K562 (cell line): ENCODE measurements around the gene RPL28. TPM values are rescaled to one million over a fixed set of nuclear protein-coding genes. Genes with fewer than 3 reads are reported as not detected.

Experiments
- ATF1 ChIP-seq, 2 experiments: fragments of 450-650 bp in 1 of 2; IDR thresholded peaks; 2 replicates each; pipeline ENCODE4 v1.6.1; 2016; ENCODE audit warnings: missing compliant biosample characterization in 1 of 2, missing genetic modification characterization in 1 of 2
- HDGF ChIP-seq: fragments of 450-650 bp; IDR thresholded peaks from 2 replicates; pipeline ENCODE4 v1.6.1; 2016
- MCM7 ChIP-seq, 2 experiments: fragments of 450-650 bp; IDR thresholded peaks; 2 replicates each; pipeline ENCODE4 v1.6.1; 2016 to 2018
- MYC ChIP-seq, 2 experiments: fragments of 250-450 bp in 1 of 2; sonication (Bioruptor Pico) in 1 of 2; IDR thresholded peaks; 2 replicates each; pipeline versions ENCODE4 v1.5.1 to v1.6.1; 2012 to 2021; ENCODE audit warnings: low read depth in 2 of 2, borderline replicate concordance in 1 of 2, improper control_type of control experiment in 1 of 2, low read length in 1 of 2, mild to moderate bottlenecking in 1 of 2, moderate library complexity in 1 of 2
- PHF20 ChIP-seq: fragments of 450-650 bp; IDR thresholded peaks from 2 replicates; pipeline ENCODE4 v1.6.1; 2018; ENCODE audit not compliant: partially characterized antibody
- POLR2H ChIP-seq: IDR thresholded peaks from 2 replicates; pipeline ENCODE4 v1.6.1; 2016; ENCODE audit warnings: missing genetic modification characterization, low read depth, mild to moderate bottlenecking, control low read depth, missing compliant biosample characterization, moderate library complexity
- ZBTB1 ChIP-seq: sonication (generic); formaldehyde crosslinking; IDR thresholded peaks from 2 replicates; pipeline ENCODE4 v1.8.1; 2023; ENCODE audit warnings: missing genetic modification reagents, low read depth, mild to moderate bottlenecking, borderline replicate concordance
- ZFP91 ChIP-seq: sonication (generic); formaldehyde crosslinking; IDR thresholded peaks from 2 replicates; pipeline ENCODE4 v1.8.0; 2022; ENCODE audit warnings: mild to moderate bottlenecking, missing genetic modification reagents
- polyA plus RNA-seq, 8 experiments: library from polyadenylated mRNA; depleted of rRNA in 4 of 8; stranded (reverse) in 5 of 8; unstranded in 3 of 8; fragments of >200 nt; fragmentation: Nextera tagmentation in 2 of 8; fragmentation: Illumina TruSeq in 1 of 8; extraction: Ambion mirVana in 2 of 8; extraction: Trizol in 1 of 8; gene quantifications; 2 replicates each; pipeline versions ENCODE4 v1.2.1 to v1.2.3, GENCODE V29; 2011 to 2014; ENCODE audit warnings: inconsistent platforms in 1 of 8, missing spikeins in 1 of 8
- total RNA-seq, 7 experiments: library from RNA; depleted of rRNA in 6 of 7; stranded (reverse); fragments of >200 nt in 6 of 7; fragmentation: Illumina TruSeq in 2 of 7; extraction: Trizol in 2 of 7; gene quantifications; 2 replicates each; pipeline versions ENCODE4 v1.2.1 to v1.2.3, GENCODE V29; 2011 to 2021; ENCODE audit warnings: low replicate concordance in 1 of 7
- TF ChIP-seq, protein P1 (sequence below): fragments of 450-650 bp; IDR thresholded peaks from 2 replicates; pipeline ENCODE4 v1.6.1; 2014; ENCODE audit warnings: low read depth, mild to moderate bottlenecking, moderate library complexity, borderline replicate concordance
- TF ChIP-seq, protein P2 (sequence below): fragments of 450-650 bp; IDR thresholded peaks from 2 replicates; pipeline ENCODE4 v1.6.1; 2016; ENCODE audit warnings: mild to moderate bottlenecking, moderate library complexity

The RPL28 gene
- total and polyA plus RNA-seq, 9 of the 15 experiments (the other 6 are each of a cell fraction or from before 2014, with no cell fraction given), result 124 to 3,106 (median 622) TPM

GRCh38 chr19:55407800-55408532, 22.2 kb downstream of the RPL28 start (continued):
- peak; percentile 70 for TF ChIP-seq ATF1 (CRISPR knock-in tag; IDR thresholded peaks at IDR 0.05)
- TF ChIP-seq ATF1 (tag; IDR thresholded peaks at IDR 0.05), result peak; percentile 99
- TF ChIP-seq MCM7 (IDR thresholded peaks at IDR 0.05), result no peak
- peak; percentile 99 for TF ChIP-seq MYC (IDR thresholded peaks at IDR 0.05; ENCODE audit: low read depth, low read length)
- TF ChIP-seq MYC (CRISPR knock-in tag; IDR thresholded peaks at IDR 0.05; ENCODE audit: borderline replicate concordance, low read depth), result peak; percentile 67; the same call in 1 of the 2 replicates
- TF ChIP-seq PHF20, result no peak
- no peak for TF ChIP-seq ZFP91 (CRISPR knock-in tag)
- TF ChIP-seq, protein P1, sequence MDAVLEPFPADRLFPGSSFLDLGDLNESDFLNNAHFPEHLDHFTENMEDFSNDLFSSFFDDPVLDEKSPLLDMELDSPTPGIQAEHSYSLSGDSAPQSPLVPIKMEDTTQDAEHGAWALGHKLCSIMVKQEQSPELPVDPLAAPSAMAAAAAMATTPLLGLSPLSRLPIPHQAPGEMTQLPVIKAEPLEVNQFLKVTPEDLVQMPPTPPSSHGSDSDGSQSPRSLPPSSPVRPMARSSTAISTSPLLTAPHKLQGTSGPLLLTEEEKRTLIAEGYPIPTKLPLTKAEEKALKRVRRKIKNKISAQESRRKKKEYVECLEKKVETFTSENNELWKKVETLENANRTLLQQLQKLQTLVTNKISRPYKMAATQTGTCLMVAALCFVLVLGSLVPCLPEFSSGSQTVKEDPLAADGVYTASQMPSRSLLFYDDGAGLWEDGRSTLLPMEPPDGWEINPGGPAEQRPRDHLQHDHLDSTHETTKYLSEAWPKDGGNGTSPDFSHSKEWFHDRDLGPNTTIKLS, result peak; percentile 72; the same call in 1 of the 2 replicates
- TF ChIP-seq POLR2H, result peak; percentile 89
- peak; percentile 33; the same call in 1 of the 2 replicates for TF ChIP-seq ZBTB1 (CRISPR knock-in tag)
- TF ChIP-seq, protein P2, sequence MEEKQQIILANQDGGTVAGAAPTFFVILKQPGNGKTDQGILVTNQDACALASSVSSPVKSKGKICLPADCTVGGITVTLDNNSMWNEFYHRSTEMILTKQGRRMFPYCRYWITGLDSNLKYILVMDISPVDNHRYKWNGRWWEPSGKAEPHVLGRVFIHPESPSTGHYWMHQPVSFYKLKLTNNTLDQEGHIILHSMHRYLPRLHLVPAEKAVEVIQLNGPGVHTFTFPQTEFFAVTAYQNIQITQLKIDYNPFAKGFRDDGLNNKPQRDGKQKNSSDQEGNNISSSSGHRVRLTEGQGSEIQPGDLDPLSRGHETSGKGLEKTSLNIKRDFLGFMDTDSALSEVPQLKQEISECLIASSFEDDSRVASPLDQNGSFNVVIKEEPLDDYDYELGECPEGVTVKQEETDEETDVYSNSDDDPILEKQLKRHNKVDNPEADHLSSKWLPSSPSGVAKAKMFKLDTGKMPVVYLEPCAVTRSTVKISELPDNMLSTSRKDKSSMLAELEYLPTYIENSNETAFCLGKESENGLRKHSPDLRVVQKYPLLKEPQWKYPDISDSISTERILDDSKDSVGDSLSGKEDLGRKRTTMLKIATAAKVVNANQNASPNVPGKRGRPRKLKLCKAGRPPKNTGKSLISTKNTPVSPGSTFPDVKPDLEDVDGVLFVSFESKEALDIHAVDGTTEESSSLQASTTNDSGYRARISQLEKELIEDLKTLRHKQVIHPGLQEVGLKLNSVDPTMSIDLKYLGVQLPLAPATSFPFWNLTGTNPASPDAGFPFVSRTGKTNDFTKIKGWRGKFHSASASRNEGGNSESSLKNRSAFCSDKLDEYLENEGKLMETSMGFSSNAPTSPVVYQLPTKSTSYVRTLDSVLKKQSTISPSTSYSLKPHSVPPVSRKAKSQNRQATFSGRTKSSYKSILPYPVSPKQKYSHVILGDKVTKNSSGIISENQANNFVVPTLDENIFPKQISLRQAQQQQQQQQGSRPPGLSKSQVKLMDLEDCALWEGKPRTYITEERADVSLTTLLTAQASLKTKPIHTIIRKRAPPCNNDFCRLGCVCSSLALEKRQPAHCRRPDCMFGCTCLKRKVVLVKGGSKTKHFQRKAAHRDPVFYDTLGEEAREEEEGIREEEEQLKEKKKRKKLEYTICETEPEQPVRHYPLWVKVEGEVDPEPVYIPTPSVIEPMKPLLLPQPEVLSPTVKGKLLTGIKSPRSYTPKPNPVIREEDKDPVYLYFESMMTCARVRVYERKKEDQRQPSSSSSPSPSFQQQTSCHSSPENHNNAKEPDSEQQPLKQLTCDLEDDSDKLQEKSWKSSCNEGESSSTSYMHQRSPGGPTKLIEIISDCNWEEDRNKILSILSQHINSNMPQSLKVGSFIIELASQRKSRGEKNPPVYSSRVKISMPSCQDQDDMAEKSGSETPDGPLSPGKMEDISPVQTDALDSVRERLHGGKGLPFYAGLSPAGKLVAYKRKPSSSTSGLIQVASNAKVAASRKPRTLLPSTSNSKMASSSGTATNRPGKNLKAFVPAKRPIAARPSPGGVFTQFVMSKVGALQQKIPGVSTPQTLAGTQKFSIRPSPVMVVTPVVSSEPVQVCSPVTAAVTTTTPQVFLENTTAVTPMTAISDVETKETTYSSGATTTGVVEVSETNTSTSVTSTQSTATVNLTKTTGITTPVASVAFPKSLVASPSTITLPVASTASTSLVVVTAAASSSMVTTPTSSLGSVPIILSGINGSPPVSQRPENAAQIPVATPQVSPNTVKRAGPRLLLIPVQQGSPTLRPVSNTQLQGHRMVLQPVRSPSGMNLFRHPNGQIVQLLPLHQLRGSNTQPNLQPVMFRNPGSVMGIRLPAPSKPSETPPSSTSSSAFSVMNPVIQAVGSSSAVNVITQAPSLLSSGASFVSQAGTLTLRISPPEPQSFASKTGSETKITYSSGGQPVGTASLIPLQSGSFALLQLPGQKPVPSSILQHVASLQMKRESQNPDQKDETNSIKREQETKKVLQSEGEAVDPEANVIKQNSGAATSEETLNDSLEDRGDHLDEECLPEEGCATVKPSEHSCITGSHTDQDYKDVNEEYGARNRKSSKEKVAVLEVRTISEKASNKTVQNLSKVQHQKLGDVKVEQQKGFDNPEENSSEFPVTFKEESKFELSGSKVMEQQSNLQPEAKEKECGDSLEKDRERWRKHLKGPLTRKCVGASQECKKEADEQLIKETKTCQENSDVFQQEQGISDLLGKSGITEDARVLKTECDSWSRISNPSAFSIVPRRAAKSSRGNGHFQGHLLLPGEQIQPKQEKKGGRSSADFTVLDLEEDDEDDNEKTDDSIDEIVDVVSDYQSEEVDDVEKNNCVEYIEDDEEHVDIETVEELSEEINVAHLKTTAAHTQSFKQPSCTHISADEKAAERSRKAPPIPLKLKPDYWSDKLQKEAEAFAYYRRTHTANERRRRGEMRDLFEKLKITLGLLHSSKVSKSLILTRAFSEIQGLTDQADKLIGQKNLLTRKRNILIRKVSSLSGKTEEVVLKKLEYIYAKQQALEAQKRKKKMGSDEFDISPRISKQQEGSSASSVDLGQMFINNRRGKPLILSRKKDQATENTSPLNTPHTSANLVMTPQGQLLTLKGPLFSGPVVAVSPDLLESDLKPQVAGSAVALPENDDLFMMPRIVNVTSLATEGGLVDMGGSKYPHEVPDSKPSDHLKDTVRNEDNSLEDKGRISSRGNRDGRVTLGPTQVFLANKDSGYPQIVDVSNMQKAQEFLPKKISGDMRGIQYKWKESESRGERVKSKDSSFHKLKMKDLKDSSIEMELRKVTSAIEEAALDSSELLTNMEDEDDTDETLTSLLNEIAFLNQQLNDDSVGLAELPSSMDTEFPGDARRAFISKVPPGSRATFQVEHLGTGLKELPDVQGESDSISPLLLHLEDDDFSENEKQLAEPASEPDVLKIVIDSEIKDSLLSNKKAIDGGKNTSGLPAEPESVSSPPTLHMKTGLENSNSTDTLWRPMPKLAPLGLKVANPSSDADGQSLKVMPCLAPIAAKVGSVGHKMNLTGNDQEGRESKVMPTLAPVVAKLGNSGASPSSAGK, result peak; percentile 99
- no peak for TF ChIP-seq HDGF
